DND-41 (cell line): ENCODE data around the gene PCIF1.

ENCODE experiments used
- ATAC-seq: fragments of 200-7000 bp; cut with Tn5 transposase; 3 replicates; pipeline ENCODE4 v1.9.1; 2021; ENCODE audit warnings: low read depth; ENCODE audit not compliant: insufficient read depth
- DNase-seq: peaks from one replicate; pipeline ENCODE4 v3.0.0-alpha.2; 2020
- H2AFZ ChIP-seq: 2 replicates; pipeline ENCODE4 v1.6.0; 2012; ENCODE audit warnings: low read depth, low read length
- H3K27ac ChIP-seq: 2 replicates; pipeline ENCODE4 v1.5.1; 2012; ENCODE audit warnings: low read length, inconsistent platforms
- H3K27me3 ChIP-seq: fragments of 200-600 bp; sonication (generic); 2 replicates; pipeline ENCODE4 v1.6.0; 2012; ENCODE audit warnings: low read length, mild to moderate bottlenecking, inconsistent platforms; ENCODE audit not compliant: insufficient read depth, poor library complexity
- H3K36me3 ChIP-seq: 2 replicates; pipeline ENCODE4 v1.5.1; 2012; ENCODE audit warnings: low read length, inconsistent platforms; ENCODE audit not compliant: insufficient read depth
- H3K4me1 ChIP-seq: 2 replicates; pipeline ENCODE4 v1.5.1; 2012; ENCODE audit warnings: mild to moderate bottlenecking, low read length; ENCODE audit not compliant: insufficient read depth
- H3K4me2 ChIP-seq: 2 replicates; pipeline ENCODE4 v1.6.0; 2012; ENCODE audit warnings: mild to moderate bottlenecking, moderate library complexity, low read length, inconsistent platforms; ENCODE audit not compliant: insufficient read depth
- H3K4me3 ChIP-seq, 2 experiments: fragments of 200-600 bp in 1 of 2; shearing (Covaris generic) in 1 of 2; 2 replicates each; pipeline ENCODE4 v1.5.1; 2012 to 2016; ENCODE audit warnings: inconsistent platforms in 2 of 2, low read length in 2 of 2, mild to moderate bottlenecking in 2 of 2, low read depth in 1 of 2, moderate library complexity in 1 of 2
- H3K79me2 ChIP-seq: 2 replicates; pipeline ENCODE4 v1.6.0; 2012; ENCODE audit warnings: low read length, inconsistent platforms; ENCODE audit not compliant: insufficient read depth
- H3K9ac ChIP-seq: 2 replicates; pipeline ENCODE4 v1.6.0; 2012; ENCODE audit warnings: low read depth, mild to moderate bottlenecking, inconsistent platforms, low read length, moderate library complexity
- H3K9me3 ChIP-seq: 2 replicates; pipeline ENCODE4 v1.5.1; 2012; ENCODE audit warnings: low read length, moderate library complexity, mild to moderate bottlenecking, inconsistent platforms; ENCODE audit not compliant: insufficient read depth, severe bottlenecking
- H4K20me1 ChIP-seq: 2 replicates; pipeline ENCODE4 v1.6.0; 2012; ENCODE audit warnings: low read length; ENCODE audit not compliant: insufficient read depth
- EZH2 ChIP-seq: IDR thresholded peaks from 3 replicates; pipeline ENCODE4 v1.6.1; 2012; ENCODE audit warnings: borderline replicate concordance, low read depth, mild to moderate bottlenecking, moderate library complexity, low read length, inconsistent platforms; ENCODE audit not compliant: severe bottlenecking
- TF ChIP-seq, protein P1 (sequence below): IDR thresholded peaks from 2 replicates; pipeline ENCODE4 v1.5.1; 2012; ENCODE audit warnings: borderline replicate concordance, low read length, moderate library complexity, mild to moderate bottlenecking; ENCODE audit not compliant: poor library complexity, severe bottlenecking; ENCODE audit errors: extremely low read depth

PCIF1 gene

GRCh38 chr20:45971425-45971674, 36.9 kb downstream of the PCIF1 start:
- peak; percentile 3; the same call in 2 of the 3 replicates for ATAC-seq
- no peaks in the 10 kb centered on the region for H3K9me3 ChIP-seq

DNA sequence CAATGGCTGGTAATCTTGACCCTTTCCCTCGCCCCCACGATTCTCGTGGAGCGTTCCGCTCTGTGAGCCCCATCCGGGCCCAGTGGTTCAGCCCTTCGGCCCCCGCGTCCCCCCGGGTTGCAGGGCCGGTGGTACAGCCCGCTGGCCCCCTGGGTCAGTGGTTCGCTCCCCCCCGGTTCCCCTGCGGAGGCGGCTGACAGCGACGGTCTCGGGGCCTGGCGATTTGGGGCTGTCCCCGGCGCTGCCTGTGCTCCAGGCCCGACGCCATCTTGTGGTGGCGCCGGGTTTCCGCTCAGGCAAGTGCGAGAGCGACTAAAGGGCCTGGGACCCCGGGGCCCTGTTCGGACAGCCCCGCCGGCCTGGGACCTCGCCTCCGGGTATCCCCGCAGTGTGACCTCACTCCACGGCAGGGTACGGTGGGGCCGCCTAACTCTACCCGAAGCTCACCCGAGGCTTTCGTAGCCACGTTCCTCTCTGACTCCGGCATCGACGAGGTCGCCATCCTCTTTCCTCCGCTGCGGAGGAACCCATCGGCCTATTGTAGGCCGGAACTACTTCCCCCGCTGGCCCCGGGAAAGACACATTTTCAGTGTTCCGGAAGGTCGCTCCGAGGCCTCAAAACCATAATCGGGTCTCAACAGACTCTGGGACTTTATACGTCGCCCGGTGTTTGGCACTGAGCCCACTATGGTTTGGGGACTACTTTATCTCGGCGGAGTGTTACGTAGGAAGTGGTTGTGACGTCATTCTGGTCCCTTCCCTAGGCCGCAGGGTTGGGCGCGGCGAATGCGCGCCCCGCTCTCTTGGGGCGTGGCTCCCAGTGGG, 37.4 kb downstream of the PCIF1 start, which contains the start of gene ZNF335:
Gene ZNF335 (minus strand): TSS at position 529 of the 825 bp plus-strand sequence. CDS start 793 bp downstream, outside the sequence.
- no peak for TF ChIP-seq EZH2
- TF ChIP-seq, protein P1, sequence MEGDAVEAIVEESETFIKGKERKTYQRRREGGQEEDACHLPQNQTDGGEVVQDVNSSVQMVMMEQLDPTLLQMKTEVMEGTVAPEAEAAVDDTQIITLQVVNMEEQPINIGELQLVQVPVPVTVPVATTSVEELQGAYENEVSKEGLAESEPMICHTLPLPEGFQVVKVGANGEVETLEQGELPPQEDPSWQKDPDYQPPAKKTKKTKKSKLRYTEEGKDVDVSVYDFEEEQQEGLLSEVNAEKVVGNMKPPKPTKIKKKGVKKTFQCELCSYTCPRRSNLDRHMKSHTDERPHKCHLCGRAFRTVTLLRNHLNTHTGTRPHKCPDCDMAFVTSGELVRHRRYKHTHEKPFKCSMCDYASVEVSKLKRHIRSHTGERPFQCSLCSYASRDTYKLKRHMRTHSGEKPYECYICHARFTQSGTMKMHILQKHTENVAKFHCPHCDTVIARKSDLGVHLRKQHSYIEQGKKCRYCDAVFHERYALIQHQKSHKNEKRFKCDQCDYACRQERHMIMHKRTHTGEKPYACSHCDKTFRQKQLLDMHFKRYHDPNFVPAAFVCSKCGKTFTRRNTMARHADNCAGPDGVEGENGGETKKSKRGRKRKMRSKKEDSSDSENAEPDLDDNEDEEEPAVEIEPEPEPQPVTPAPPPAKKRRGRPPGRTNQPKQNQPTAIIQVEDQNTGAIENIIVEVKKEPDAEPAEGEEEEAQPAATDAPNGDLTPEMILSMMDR: peak; percentile 7

More at GRCh38 chr20:45971425-45971674, 36.9 kb downstream of the PCIF1 start:
- Histone ChIP-seq H3K4me2 (peak overlapping the region; percentile 90), H4K20me1 (peaks cover 5% of the 10 kb centered on the region), H3K27me3 (no peaks in the 10 kb centered on the region), H3K4me3 (peak overlapping the region; percentile 49 to 88), H2AFZ (peak overlapping the region; percentile 95), H3K79me2 (peaks cover 33% of the 10 kb centered on the region), H3K4me1 (peaks cover 35% of the 10 kb centered on the region), H3K36me3 (peaks cover 39% of the 10 kb centered on the region), H3K9ac (peak overlapping the region; percentile 82), H3K27ac (peak overlapping the region; percentile 100)
- no peak for TF ChIP-seq EZH2
- TF ChIP-seq, protein P1: no peak
- DNase-seq: no peak

GRCh38 chr20:45972500-45973183, 38.2 kb downstream of the PCIF1 start:
- H4K20me1 ChIP-seq: peaks cover 5% of the 10 kb centered on the region
- peak overlapping the region; percentile 95 for H2AFZ ChIP-seq
- no peak for DNase-seq
- H3K27me3 ChIP-seq: no peaks in the 10 kb centered on the region
- H3K9ac ChIP-seq: peak overlapping the region; percentile 82
- H3K9me3 ChIP-seq: no peaks in the 10 kb centered on the region
- H3K36me3 ChIP-seq: peaks cover 30% of the 10 kb centered on the region
- peaks cover 35% of the 10 kb centered on the region for H3K4me1 ChIP-seq
- H3K4me3 ChIP-seq: peak overlapping the region; percentile 49 to 88
- peaks cover 33% of the 10 kb centered on the region for H3K79me2 ChIP-seq
- peak overlapping the region; percentile 100 for H3K27ac ChIP-seq
- peak overlapping the region; percentile 90 for H3K4me2 ChIP-seq
- TF ChIP-seq, protein P1: peak; percentile 3
- no peak for TF ChIP-seq EZH2
- ATAC-seq: no peak

More for the DNA sequence above, 37.4 kb downstream of the PCIF1 start, which contains the start of gene ZNF335:
- H3K9me3 ChIP-seq: no peaks in the 10 kb centered on the region
- H2AFZ ChIP-seq: peak within 1 kb of the TSS; percentile 95
- H3K4me3 ChIP-seq: peak within 1 kb of the TSS; percentile 49 to 88
- peak within 1 kb of the TSS; percentile 90 for H3K4me2 ChIP-seq
- peaks cover 33% of the 10 kb centered on the region for H3K79me2 ChIP-seq
- H3K9ac ChIP-seq: peak within 1 kb of the TSS; percentile 82
- ATAC-seq (peak; percentile 86), DNase-seq (peak; percentile 95)
- H3K36me3 ChIP-seq: peaks cover 37% of the 10 kb centered on the region
- H3K27ac ChIP-seq: peak within 1 kb of the TSS; percentile 100
- peaks cover 35% of the 10 kb centered on the region for H3K4me1 ChIP-seq
- H3K27me3 ChIP-seq: no peaks in the 10 kb centered on the region
- H4K20me1 ChIP-seq: peaks cover 5% of the 10 kb centered on the region
